GM21360 (cell line): ENCODE results near the gene ERICH6.
"Not testable (repeated sequence)": the region's sequence is repeated elsewhere in the genome, so short reads cannot be mapped to it uniquely, and the experiment has no call there.

Source experiments
- ATAC-seq: cut with Tn5 transposase; IDR thresholded peaks from one replicate; pipeline ENCODE4 v1.9.1; 2021; ENCODE audit warnings: mild to moderate bottlenecking, moderate library complexity; ENCODE audit not compliant: unreplicated experiment

The ERICH6 gene

DNA sequence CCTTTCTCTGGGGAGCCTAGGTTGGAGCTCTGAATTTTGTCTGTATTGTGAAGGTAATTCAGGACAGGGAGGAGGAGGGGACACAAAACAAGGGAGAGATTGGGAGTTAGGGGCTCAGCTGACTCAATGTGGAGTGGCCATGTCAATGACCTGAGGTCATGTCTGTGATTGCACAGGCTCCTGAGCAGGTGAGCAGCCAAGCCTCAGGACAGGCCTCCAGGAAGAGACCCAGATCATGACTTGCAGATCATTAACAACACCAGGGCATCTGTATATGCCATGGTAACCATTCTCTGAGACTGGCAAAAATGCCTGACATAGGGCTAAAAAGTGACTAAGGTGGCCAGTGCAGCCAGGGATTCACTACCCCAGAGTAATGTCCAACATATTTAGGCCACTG is 20.9 kb downstream of the ERICH6 start:
- no peak for ATAC-seq

- ATAC-seq: no peak
Measured at GRCh38 chr3:150682279-150682678, 21.4 kb downstream of the ERICH6 start.

GRCh38 chr3:150681057-150681456 is 22.7 kb downstream of the ERICH6 start:
- peak; percentile 89 for ATAC-seq

DNA sequence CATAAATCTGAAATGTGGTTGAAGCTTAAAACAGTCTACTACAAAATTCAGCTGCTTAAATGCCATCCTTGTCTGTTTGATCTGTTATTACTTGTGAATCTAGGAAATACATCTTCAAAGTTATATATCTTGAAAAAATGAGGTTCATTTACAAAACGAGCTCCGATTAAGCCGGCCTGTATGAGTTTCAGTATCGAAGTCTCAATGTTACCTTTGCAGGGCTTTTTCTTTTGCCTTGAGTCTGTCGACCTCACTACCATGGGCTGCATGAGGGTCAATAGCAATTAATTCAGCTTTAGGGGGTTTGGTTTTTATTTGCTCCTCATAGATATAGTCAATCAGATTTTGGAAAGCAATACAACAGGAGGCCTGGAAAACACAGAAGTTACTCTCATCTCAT is 23.2 kb downstream of the ERICH6 start:
- ATAC-seq: no peak

DNA sequence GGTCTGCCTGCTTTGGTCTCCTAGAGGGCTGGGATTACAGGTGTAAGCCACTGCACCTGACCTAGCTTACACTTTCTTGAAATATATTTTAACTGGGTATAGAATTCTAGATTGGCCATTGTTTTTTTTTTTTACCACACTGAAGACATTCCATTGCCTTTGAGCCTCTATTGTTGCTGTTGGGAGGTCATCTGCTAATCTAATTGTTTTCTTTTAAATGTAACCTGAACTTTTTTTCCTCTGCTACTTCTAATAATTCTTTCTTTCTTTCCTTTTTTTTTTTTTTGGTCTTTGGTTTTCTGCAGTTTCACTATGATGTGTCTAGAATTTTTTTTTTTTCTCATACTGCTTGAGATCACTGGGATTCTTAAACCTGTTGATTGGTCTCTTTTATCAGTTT is 28.1 kb downstream of the ERICH6 start:
- no peak for ATAC-seq

DNA sequence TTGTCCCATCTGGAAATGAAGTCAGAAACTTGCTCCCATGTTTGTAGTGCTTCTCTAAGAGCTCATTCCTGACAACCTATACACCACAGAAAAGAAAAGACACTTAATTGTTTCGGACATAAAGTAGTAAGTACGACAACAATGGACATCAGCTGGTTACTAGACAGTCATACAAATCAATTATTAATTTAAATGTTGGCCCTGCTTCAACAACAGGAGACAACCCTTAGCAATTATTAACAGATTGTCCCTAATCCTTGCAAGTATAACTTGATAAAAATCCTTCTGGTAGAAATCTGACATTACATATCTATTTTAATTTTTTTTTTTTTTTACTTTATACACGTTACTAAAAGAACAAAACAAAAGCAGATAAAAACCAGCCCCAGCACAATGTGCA is 29.8 kb downstream of the ERICH6 start:
- no peak for ATAC-seq

DNA sequence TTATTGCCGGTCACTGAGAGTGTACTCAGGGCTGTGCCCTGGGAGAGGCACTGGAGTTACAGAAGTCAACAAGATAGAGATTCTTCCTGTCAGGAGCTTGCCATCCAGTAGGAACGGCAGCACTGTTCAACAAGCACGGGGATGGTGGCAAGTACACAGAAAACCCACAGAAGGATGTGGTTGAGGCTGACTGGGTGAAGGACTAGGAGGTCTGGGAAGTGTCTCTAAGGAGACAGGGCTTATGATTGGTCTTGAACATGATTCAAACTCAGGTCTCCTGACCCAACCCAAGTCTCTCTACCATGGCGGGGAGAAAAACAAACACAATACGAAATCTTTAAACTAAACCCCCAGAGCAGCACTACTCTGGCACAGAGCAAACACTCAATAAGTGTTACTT is 37.6 kb downstream of the ERICH6 start:
- ATAC-seq: no peak

DNA sequence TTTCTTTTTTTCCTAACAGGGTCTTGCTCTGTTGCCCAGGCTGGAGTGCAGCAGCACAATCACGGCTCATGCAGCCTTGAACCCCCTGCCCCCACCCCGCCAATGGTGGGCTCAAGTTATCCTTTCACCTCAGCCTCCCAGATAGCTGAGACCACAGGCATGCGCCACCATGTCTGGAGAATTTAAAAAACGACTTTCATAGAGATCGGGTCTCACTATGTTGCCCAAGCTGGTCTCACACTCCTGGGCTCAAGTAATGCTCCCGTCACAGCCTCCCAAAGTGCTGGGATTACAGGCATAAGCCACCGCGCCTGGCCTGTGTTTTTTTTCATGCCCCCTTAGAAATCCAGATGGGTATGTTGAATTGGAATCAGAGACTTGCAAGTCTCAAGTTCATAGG is 40.3 kb downstream of the ERICH6 start:
- ATAC-seq: no peak

- no peak for ATAC-seq
Measured at GRCh38 chr3:150662410-150663200, 41.1 kb downstream of the ERICH6 start.

GRCh38 chr3:150656316-150656715 is 47.4 kb downstream of the ERICH6 start:
- ATAC-seq: no peak

DNA sequence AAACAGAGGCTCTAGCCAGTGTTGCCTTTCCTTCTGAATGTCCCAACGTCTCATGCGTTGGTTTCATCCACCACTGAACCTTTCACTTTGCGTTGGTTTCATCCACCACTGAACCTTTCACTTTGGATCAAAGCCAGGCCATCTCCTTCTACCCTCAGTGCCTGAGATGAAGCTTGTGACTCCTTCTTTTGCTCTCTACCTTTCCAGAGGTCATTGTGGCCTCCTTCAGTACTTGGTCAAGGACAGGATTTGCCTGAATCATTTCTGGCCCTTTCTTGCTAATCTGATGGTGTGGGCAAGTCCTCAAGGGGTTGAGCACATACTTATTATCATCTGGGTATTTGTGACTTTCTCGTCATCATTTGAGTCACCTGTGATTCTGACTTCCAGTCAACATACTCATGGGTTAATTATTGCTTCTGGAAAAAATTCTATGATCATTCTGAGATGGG is 50.6 kb downstream of the ERICH6 start:
- no peak for ATAC-seq

GRCh38 chr3:150640256-150640655 is 63.5 kb downstream of the ERICH6 start:
- ATAC-seq: no peak

DNA sequence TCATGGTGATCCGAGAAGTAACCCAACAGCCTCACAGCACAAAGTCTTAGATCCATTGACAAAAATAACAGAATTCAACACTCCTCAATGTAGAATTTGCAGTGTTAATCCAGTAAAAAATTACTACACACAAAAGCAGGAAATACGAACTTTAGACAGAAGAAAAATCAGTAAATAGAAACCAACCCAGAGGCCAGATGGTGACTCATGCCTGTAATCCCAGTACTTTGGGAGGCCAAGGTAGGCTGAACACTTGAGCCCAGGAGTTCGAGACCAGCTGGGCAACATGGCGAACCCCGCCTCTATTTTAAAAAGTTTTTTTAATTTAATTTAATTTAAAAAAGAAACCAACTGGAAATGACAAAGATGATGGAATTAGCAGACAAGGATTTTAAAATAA is 64.5 kb downstream of the ERICH6 start:
- no peak for ATAC-seq

GRCh38 chr3:150636258-150636657 is 67.5 kb downstream of the ERICH6 start:
- ATAC-seq: no peak

- ATAC-seq: no peak
Measured at GRCh38 chr3:150635526-150635925, 68.2 kb downstream of the ERICH6 start.

DNA sequence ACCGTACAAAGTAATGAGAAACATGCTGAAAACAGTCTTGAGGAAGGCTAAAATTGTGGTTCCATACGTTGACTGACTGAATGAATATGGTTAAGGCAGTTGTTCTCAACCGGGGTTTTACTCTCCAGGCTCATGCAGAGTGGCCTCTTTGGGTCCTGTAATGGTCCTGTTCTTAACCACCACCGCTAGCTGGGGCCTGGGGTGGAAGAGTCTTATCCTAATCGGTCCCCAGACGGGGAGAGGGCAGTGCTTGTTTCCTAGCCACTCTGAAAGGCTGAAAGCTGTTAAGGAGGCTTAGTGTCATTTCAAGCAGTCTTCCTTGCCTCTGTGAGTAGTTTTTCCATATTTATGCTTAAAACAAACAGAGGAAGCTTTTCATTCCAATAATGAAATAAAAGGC is 68.6 kb downstream of the ERICH6 start:
- no peak for ATAC-seq

DNA sequence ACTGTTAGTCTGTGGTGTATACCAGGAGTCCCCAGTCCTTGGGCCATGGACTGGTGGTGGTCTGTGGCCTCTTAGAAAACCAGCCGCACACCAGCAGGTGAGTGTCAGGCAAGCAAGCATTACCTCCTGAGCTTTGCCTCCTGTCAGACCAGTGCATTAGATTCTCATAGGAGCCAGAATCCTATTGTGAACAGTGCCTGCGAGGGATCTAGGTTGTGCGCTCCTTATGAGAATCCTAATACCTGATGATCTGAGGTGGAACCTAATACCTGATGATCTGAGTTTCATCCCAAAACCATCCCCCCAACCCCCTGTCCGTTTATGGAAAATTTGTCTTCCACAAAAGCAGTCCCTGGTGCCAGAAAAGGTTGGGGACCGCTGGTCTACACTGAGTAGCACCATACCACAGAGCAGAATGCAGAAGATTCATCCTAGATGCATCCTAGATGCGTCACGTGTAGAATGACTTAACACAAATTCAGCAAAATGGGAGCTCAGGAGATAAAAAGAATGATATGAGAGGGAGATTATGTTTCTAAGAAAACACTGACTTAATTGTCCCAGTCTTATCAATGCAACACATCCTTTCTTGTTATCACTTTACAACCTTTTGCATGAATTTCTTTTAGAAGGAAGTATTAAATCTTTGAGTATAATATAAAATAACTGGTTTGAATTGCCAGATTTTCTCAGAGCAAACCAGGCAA is 72.1 kb downstream of the ERICH6 start:
- no peak for ATAC-seq

- ATAC-seq: no peak
Measured at GRCh38 chr3:150627557-150627956, 76.2 kb downstream of the ERICH6 start.

DNA sequence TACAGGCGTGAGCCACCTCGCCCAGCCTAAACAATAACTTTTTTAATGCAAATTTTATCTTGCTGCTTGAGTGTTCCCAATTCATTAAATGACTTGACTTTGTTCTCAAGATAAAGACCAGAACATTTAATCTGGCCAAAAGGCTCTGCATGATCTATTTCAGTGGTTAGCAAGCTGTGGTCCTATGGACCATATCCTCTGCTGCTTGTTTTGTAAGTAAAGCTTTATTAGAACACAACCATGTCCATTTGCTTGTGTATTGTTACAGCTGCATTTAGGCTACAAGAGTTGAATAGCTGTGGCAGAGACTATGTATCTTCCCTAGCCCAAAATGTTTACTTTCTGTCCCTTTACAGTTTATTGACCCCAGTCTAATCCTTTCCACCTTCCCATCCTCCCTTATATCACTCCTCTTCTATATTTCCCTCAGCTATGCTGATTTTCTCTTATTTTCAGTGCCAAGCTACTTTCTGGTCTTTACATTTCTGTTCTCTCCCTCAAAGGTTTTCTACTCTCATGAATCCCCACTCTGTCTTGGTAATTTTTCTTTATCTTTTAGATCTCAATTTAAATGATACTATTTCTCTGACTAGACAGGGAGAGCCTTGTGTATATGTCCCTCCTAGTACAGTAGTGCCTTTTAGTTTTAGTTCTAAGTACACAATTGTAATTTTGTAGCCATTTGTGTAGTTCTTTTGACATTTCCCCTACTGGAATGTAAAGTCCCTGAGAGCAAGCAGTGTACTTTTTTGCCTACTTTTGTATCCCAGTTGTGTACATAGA is 77.4 kb downstream of the ERICH6 start:
- no peak for ATAC-seq

DNA sequence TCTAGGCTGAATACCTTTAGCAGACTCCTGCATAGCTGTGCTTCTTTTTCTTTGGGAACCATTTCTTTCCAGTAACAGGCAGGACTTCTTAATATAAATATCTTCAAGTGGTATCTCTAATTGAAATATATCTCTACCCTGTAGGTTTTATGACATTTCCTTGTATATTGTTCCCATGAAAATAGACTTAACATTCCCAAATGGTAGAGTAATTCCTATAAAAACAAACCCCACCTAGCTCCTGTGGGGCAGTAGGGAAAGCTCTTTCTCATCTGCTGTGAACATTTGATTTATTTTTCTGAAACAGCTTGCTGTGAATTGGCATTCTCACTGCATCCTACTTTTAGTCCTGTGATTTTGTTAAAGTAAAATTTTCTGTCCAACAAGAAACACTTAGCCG is 79.8 kb downstream of the ERICH6 start:
- ATAC-seq: no peak

- not testable (repeated sequence) for ATAC-seq
Measured at GRCh38 chr3:150622955-150623354, 80.8 kb downstream of the ERICH6 start.
